Measurements from ENCODE around the gene CYP3A5. TPM values are rescaled to one million over a fixed set of nuclear protein-coding genes. Genes with fewer than 3 reads are reported as not detected.

CYP3A5 gene
- total and polyA plus RNA-seq, 2 of the 8 experiments (the other 6 are each of a cell fraction or from before 2014, with no cell fraction given) = 0.06 TPM; not detected in 1

GRCh38 chr7:99667179-99667578 lies 12.6 kb downstream of the CYP3A5 start (continued):
- TF ChIP-seq POU5F1 (IDR thresholded peaks at IDR 0.05; ENCODE audit: low read depth, low read length) = no peak
- TF ChIP-seq EP300 (IDR thresholded peaks at IDR 0.05; ENCODE audit: borderline replicate concordance in 1 of 2, low read depth in 2 of 2, low read length in 2 of 2) = no peak

Measured in H1 (cell line).